ENCODE results near the gene KLF1. TPM values are rescaled to one million over a fixed set of nuclear protein-coding genes. Genes with fewer than 3 reads are reported as not detected.

The KLF1 gene
- total and polyA plus RNA-seq, 2 of the 8 experiments (the other 6 are each of a cell fraction or from before 2014, with no cell fraction given): 0.84 to 0.91 TPM

DNA sequence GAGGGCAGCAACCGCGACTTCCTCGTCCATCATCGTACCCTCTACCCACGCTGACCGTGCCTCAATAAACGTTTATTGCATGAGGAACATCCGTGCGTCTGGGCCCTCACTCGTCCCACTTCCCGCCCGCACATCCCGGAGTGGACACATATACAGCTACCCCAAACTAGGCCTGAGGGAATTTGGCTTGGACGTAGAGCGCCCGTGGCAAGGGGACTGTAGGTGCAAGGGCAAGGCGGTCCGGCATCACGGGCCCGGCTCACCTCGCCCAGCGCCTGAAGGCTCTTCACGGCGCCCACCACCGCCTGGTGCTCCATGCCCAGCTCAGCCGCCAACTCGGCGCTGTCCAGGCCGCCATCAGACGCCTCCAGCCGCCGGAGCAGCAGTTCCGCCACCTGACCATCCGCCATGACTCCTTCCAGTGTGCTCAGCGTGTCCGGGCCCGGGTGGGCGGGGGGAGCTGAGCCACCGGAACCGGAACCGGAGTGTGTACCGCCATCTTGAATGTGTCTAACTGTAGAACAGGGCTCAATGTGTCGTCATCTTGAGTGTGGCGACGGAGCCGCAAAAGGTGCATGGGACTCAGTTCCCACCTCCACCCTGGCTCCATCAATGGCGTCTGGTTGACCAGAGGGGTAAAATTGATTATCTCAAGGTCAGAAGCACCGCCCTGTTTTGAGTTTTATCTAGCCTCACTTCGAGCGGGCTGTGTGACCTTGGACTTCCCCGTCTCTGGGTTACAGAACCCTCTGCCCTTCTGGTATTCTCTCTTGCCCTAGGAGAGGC lies 46.5 kb upstream of the KLF1 start, which contains the start of gene FARSA (continued):
- TF ChIP-seq POU5F1 (IDR thresholded peaks at IDR 0.05; ENCODE audit: low read depth, low read length) (no peak), KDM5A (IDR thresholded peaks at IDR 0.05; ENCODE audit: low read length) (peak; percentile 72), KDM1A (IDR thresholded peaks at IDR 0.05; ENCODE audit: borderline replicate concordance, low read length) (no peak), CREB1 (IDR thresholded peaks at IDR 0.05) (peak; percentile 58; the same call in 1 of the 2 replicates), MAFK (IDR thresholded peaks at IDR 0.05; ENCODE audit: low read depth, low read length) (0 out of 2 replicates have a peak, but pooled peaks have one; percentile 19)

All from H1 (cell line).